K562 (cell line): ENCODE measurements around the gene GDF15. TPM values are rescaled to one million over a fixed set of nuclear protein-coding genes. Genes with fewer than 3 reads are reported as not detected.

Experiments
- ARNT ChIP-seq, 2 experiments: fragments of 450-650 bp; IDR thresholded peaks; 2 replicates each; pipeline ENCODE4 v1.6.1; 2016; ENCODE audit warnings: mild to moderate bottlenecking in 1 of 2
- BHLHE40 ChIP-seq: IDR thresholded peaks from 2 replicates; pipeline ENCODE4 v1.6.1; 2011; ENCODE audit warnings: low read length, improper control_type of control experiment
- ESRRA ChIP-seq: fragments of 450-650 bp; IDR thresholded peaks from 2 replicates; pipeline ENCODE4 v1.6.1; 2014; ENCODE audit warnings: low read depth, mild to moderate bottlenecking, moderate library complexity, borderline replicate concordance
- ETS2 ChIP-seq: IDR thresholded peaks from 2 replicates; pipeline ENCODE4 v1.6.1; 2016; ENCODE audit warnings: borderline replicate concordance, missing genetic modification characterization, mild to moderate bottlenecking, moderate library complexity, missing compliant biosample characterization; ENCODE audit not compliant: poor library complexity, severe bottlenecking
- MTA3 ChIP-seq: fragments of 450-650 bp; formaldehyde crosslinking; IDR thresholded peaks from 2 replicates; pipeline ENCODE4 v1.6.1; 2017; ENCODE audit warnings: mild to moderate bottlenecking, borderline replicate concordance
- RFX5 ChIP-seq: IDR thresholded peaks from 2 replicates; pipeline ENCODE4 v1.6.1; 2011; ENCODE audit warnings: low read depth, mild to moderate bottlenecking, improper control_type of control experiment, low read length
- ZNF174 ChIP-seq: fragments of 250-450 bp; sonication (Bioruptor Pico); IDR thresholded peaks from 2 replicates; pipeline ENCODE4 v1.4.0; 2020; ENCODE audit warnings: mild to moderate bottlenecking
- ZNF589 ChIP-seq: fragments of 200-800 bp; sonication (Bioruptor generic); IDR thresholded peaks from 2 replicates; pipeline ENCODE4 v1.6.1; 2016; ENCODE audit warnings: low read depth, missing genetic modification characterization, missing compliant biosample characterization
- polyA plus RNA-seq, 8 experiments: library from polyadenylated mRNA; depleted of rRNA in 4 of 8; stranded (reverse) in 5 of 8; unstranded in 3 of 8; fragments of >200 nt; fragmentation: Nextera tagmentation in 2 of 8; fragmentation: Illumina TruSeq in 1 of 8; extraction: Ambion mirVana in 2 of 8; extraction: Trizol in 1 of 8; gene quantifications; 2 replicates each; pipeline versions ENCODE4 v1.2.1 to v1.2.3, GENCODE V29; 2011 to 2014; ENCODE audit warnings: inconsistent platforms in 1 of 8, missing spikeins in 1 of 8
- total RNA-seq, 7 experiments: library from RNA; depleted of rRNA in 6 of 7; stranded (reverse); fragments of >200 nt in 6 of 7; fragmentation: Illumina TruSeq in 2 of 7; extraction: Trizol in 2 of 7; gene quantifications; 2 replicates each; pipeline versions ENCODE4 v1.2.1 to v1.2.3, GENCODE V29; 2011 to 2021; ENCODE audit warnings: low replicate concordance in 1 of 7
- TF ChIP-seq, protein P1 (sequence below): fragments of 450-650 bp; IDR thresholded peaks from 2 replicates; pipeline ENCODE4 v1.7.0; 2016; ENCODE audit warnings: borderline replicate concordance
- TF ChIP-seq, protein P2 (sequence below): IDR thresholded peaks from 2 replicates; pipeline ENCODE4 v1.6.1; 2016; ENCODE audit warnings: missing genetic modification characterization, missing compliant biosample characterization

GDF15 gene
- total and polyA plus RNA-seq, 9 of the 15 experiments (the other 6 are each of a cell fraction or from before 2014, with no cell fraction given), result 2.3 to 82.4 (median 12.5) TPM

DNA sequence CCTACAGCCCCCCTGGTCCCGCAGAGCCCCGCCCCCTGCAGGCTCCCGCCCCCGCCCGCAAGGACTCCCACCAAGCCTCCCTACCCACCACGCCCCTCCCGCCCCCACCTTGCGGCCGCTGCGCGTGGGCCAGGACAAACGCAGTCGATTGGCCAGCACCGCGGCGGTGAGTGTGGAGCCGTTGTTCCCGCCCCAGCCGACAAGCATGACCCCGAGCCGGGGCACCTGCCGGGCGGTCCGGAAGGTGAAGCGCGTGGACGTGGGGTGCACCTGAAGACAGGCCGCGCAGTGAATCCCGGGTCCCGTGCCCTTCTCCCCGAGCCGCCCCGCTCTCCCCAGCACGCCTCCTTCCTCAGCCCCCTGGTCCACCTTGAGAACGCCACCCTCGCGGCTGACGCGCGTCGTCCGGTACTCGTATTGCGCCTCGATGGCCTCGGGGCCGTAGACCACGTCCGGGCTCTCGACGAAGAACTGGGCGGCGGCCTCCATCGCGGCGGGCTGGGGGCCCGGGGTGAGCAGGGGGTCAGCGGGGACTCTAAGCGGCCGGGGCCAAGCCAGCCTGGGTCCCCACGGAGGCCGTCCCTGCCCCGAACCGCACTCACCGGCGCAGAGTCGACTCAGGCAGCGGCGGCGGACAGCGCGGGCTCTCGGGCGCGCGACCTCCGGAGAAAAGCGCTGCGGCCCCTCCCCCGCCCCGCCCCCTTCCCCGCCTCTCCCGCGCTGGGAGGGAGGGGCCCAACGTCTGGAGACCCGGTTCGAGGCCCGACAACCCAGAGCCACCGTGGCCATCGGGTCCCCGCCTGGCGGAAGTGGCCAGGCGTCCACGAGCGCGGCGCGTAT is 51.8 kb downstream of the GDF15 start, which contains the start of gene ISYNA1 (continued):
- TF ChIP-seq, protein P1, sequence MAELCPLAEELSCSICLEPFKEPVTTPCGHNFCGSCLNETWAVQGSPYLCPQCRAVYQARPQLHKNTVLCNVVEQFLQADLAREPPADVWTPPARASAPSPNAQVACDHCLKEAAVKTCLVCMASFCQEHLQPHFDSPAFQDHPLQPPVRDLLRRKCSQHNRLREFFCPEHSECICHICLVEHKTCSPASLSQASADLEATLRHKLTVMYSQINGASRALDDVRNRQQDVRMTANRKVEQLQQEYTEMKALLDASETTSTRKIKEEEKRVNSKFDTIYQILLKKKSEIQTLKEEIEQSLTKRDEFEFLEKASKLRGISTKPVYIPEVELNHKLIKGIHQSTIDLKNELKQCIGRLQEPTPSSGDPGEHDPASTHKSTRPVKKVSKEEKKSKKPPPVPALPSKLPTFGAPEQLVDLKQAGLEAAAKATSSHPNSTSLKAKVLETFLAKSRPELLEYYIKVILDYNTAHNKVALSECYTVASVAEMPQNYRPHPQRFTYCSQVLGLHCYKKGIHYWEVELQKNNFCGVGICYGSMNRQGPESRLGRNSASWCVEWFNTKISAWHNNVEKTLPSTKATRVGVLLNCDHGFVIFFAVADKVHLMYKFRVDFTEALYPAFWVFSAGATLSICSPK, result no peak
- no peak for TF ChIP-seq ZNF174 (CRISPR knock-in tag)
- peak; percentile 67 for TF ChIP-seq BHLHE40
- no peak for TF ChIP-seq ESRRA
- TF ChIP-seq RFX5, result no peak
- TF ChIP-seq ARNT (IDR thresholded peaks at IDR 0.05), result no peak
- TF ChIP-seq MTA3, result no peak
- TF ChIP-seq, protein P2, sequence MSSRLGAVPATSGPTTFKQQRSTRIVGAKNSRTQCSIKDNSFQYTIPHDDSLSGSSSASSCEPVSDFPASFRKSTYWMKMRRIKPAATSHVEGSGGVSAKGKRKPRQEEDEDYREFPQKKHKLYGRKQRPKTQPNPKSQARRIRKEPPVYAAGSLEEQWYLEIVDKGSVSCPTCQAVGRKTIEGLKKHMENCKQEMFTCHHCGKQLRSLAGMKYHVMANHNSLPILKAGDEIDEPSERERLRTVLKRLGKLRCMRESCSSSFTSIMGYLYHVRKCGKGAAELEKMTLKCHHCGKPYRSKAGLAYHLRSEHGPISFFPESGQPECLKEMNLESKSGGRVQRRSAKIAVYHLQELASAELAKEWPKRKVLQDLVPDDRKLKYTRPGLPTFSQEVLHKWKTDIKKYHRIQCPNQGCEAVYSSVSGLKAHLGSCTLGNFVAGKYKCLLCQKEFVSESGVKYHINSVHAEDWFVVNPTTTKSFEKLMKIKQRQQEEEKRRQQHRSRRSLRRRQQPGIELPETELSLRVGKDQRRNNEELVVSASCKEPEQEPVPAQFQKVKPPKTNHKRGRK (tag), result no peak
- no peak for TF ChIP-seq ZNF589 (CRISPR knock-in tag)
- TF ChIP-seq ETS2 (tag), result no peak
- TF ChIP-seq, all 486 proteins: peak for 80
